GM12878 (cell line): ENCODE results near the gene APLN. TPM values are rescaled to one million over a fixed set of nuclear protein-coding genes. Genes with fewer than 3 reads are reported as not detected.

Source experiments
- ATAC-seq: fragments of 200-7000 bp; cut with Tn5 transposase; 3 replicates; pipeline ENCODE4 v1.9.1; 2020; ENCODE audit warnings: mild to moderate bottlenecking, moderate library complexity
- BruUV-seq: library from RNA; stranded (reverse); fragments of 400-500 nt; replicated peaks from 2 replicates; lab custom pipeline; 2021; lab: Mats Ljungman, UMichigan
- CTCF ChIA-PET: fragments of 300-600 bp; sonication (Branson Sonifier 250); formaldehyde crosslinking; extraction: SDS; loops from one replicate; lab custom pipeline; 2021; ENCODE audit warnings: inconsistent platforms; lab: Yijun Ruan, JAX
- POLR2A ChIA-PET: fragments of 350-600 bp; formaldehyde crosslinking; extraction: SDS; loops from one replicate; lab custom pipeline; 2021; ENCODE audit warnings: inconsistent platforms; lab: Charles Lee
- RAD21 ChIA-PET: fragments of 300-600 bp; sonication (Branson Sonifier 250); formaldehyde crosslinking; loops from one replicate; lab custom pipeline; 2023; ENCODE audit warnings: antibody characterized with exemption; ENCODE audit not compliant: unreplicated experiment; lab: Charles Lee
- SMC1A ChIA-PET: fragments of 300-600 bp; sonication (Branson Sonifier 250); formaldehyde crosslinking; loops from one replicate; lab custom pipeline; 2023; ENCODE audit not compliant: unreplicated experiment, uncharacterized antibody; lab: Charles Lee
- DNase-seq: peaks from one replicate; pipeline ENCODE4 v3.0.0-alpha.2; 2011; ENCODE audit warnings: low read depth, low spot score
- FAIRE-seq: peaks from 3 replicates; lab custom pipeline; 2011; peaks lifted over from hg19 to GRCh38; lab: Jason Lieb, UNC
- H2AFZ ChIP-seq: 2 replicates; pipeline ENCODE4 v1.6.0; 2011; ENCODE audit warnings: low read depth, low read length, control low read depth; ENCODE audit not compliant: control insufficient read depth
- H3K27ac ChIP-seq: 2 replicates; pipeline ENCODE4 v1.5.1; 2011; ENCODE audit warnings: control low read depth; ENCODE audit not compliant: control insufficient read depth, insufficient read depth
- H3K27me3 ChIP-seq, 2 experiments: replicated peaks in 1 of 2; 2 replicates each; pipeline versions ENCODE4 v1.6.0 to v1.6.1; 2011; ENCODE audit warnings: low read length in 1 of 2; ENCODE audit not compliant: control insufficient read depth in 2 of 2, insufficient read depth in 2 of 2
- H3K36me3 ChIP-seq, 2 experiments: 2 replicates each; pipeline ENCODE4 v1.5.1; 2011; ENCODE audit warnings: low read length in 1 of 2; ENCODE audit not compliant: control insufficient read depth in 2 of 2, insufficient read depth in 2 of 2
- H3K4me1 ChIP-seq: 2 replicates; pipeline ENCODE4 v1.6.1; 2011; ENCODE audit warnings: mild to moderate bottlenecking, low read length, moderate library complexity, mixed read lengths; ENCODE audit not compliant: control insufficient read depth, insufficient read depth
- H3K4me2 ChIP-seq: 2 replicates; pipeline ENCODE4 v1.6.0; 2011; ENCODE audit warnings: control low read depth; ENCODE audit not compliant: control insufficient read depth, insufficient read depth
- H3K4me3 ChIP-seq: fragments of 200-600 bp; sonication (generic); 2 replicates; pipeline ENCODE4 v1.5.1; 2016
- H3K79me2 ChIP-seq: 2 replicates; pipeline ENCODE4 v1.6.0; 2011; ENCODE audit warnings: low read length; ENCODE audit not compliant: control insufficient read depth, insufficient read depth
- H3K9ac ChIP-seq: 2 replicates; pipeline ENCODE4 v1.8.0; 2011; ENCODE audit warnings: low read length, control low read depth, mixed read lengths; ENCODE audit not compliant: control insufficient read depth, insufficient read depth
- H3K9me3 ChIP-seq: replicated peaks from 3 replicates; pipeline ENCODE4 v1.5.1; 2011; ENCODE audit warnings: mild to moderate bottlenecking, low read length; ENCODE audit not compliant: control insufficient read depth, insufficient read depth
- H4K20me1 ChIP-seq: 2 replicates; pipeline ENCODE4 v1.6.0; 2011; ENCODE audit not compliant: control insufficient read depth, insufficient read depth
- BMI1 ChIP-seq: fragments of 450-650 bp; IDR thresholded peaks from 2 replicates; pipeline ENCODE4 v1.6.1; 2016; ENCODE audit warnings: mild to moderate bottlenecking, moderate library complexity, borderline replicate concordance
- CHD2 ChIP-seq: IDR thresholded peaks from 2 replicates; pipeline ENCODE4 v1.6.1; 2011; ENCODE audit warnings: low read depth, low read length, improper control_type of control experiment, borderline replicate concordance
- CREB1 ChIP-seq: IDR thresholded peaks from 2 replicates; pipeline ENCODE4 v1.6.1; 2012; ENCODE audit warnings: low read depth, mild to moderate bottlenecking, inconsistent platforms
- IRF4 ChIP-seq: IDR thresholded peaks from 2 replicates; pipeline ENCODE4 v1.6.1; 2011; ENCODE audit warnings: low read depth, low read length
- KAT2A ChIP-seq: conservative IDR thresholded peaks from 2 replicates; pipeline ENCODE4 v1.6.1; 2011; ENCODE audit warnings: low read depth, low read length; ENCODE audit not compliant: control insufficient read depth
- KDM1A ChIP-seq: fragments of 200-600 bp; sonication (generic); IDR thresholded peaks from 2 replicates; pipeline ENCODE4 v1.6.1; 2016; ENCODE audit warnings: borderline replicate concordance
- KLF5 ChIP-seq: fragments of 450-650 bp; IDR thresholded peaks from 2 replicates; pipeline ENCODE4 v1.6.1; 2014; ENCODE audit warnings: mild to moderate bottlenecking; ENCODE audit not compliant: partially characterized antibody
- NBN ChIP-seq: fragments of 450-650 bp; IDR thresholded peaks from 2 replicates; pipeline ENCODE4 v1.6.1; 2016
- RCOR1 ChIP-seq: conservative IDR thresholded peaks from 2 replicates; pipeline ENCODE4 v1.6.1; 2012; ENCODE audit warnings: low read depth, low read length, improper control_type of control experiment
- SMC3 ChIP-seq: IDR thresholded peaks from 2 replicates; pipeline ENCODE4 v1.6.1; 2011; ENCODE audit warnings: low read length, improper control_type of control experiment, borderline replicate concordance
- TCF7 ChIP-seq: IDR thresholded peaks from 2 replicates; pipeline ENCODE4 v1.6.1; 2014; ENCODE audit warnings: antibody characterized with exemption, borderline replicate concordance
- WGBS: methylation state at CpG from one replicate; pipeline ENCODE4 v1.1.6; 2016; ENCODE audit warnings: low lambda C conversion rate; ENCODE audit not compliant: insufficient replicate concordance, insufficient coverage; ENCODE audit errors: missing lambda C conversion rate; 5-methylcytosine and 5-hydroxymethylcytosine counted together
- in situ Hi-C: fragments of 300-500 bp; cut with MboI; formaldehyde crosslinking; loops from 9 replicates; pipeline ENCODE4 v1.14.3; 2018; ENCODE audit warnings: mixed read lengths
- intact Hi-C: fragments of 100-400 bp; cut with micrococcal nuclease; formaldehyde crosslinking; loops from one replicate; pipeline ENCODE4 v1.14.2; 2022; ENCODE audit not compliant: unreplicated experiment
- polyA plus RNA-seq, 11 experiments: library from polyadenylated mRNA; depleted of rRNA in 4 of 11; unstranded in 6 of 11; stranded (reverse) in 5 of 11; fragments of >200 nt; fragmentation: Nextera tagmentation in 4 of 11; fragmentation: Illumina TruSeq in 1 of 11; extraction: Ambion mirVana in 4 of 11; extraction: Trizol in 1 of 11; gene quantifications; 1 replicate in 1 of 11; 2 replicates in 10 of 11; pipeline versions ENCODE4 v1.2.1 to v1.2.3, GENCODE V29; 2011 to 2016; ENCODE audit warnings: inconsistent platforms in 2 of 11, missing spikeins in 2 of 11, low read depth in 1 of 11
- total RNA-seq, 4 experiments: library from RNA; depleted of rRNA in 3 of 4; stranded (reverse); fragments of >200 nt in 3 of 4; fragmentation: Illumina TruSeq in 1 of 4; extraction: Trizol in 1 of 4; gene quantifications; 2 replicates each; pipeline versions ENCODE4 v1.2.1 to v1.2.3, GENCODE V29; 2013 to 2021
- TF ChIP-seq, protein P1 (sequence below): fragments of 450-650 bp; formaldehyde crosslinking; IDR thresholded peaks from 2 replicates; pipeline ENCODE4 v1.4.0; 2020; ENCODE audit warnings: mild to moderate bottlenecking, moderate library complexity
- TF ChIP-seq, protein P2 (sequence below): fragments of 450-650 bp; IDR thresholded peaks from 2 replicates; pipeline ENCODE4 v1.6.1; 2017; ENCODE audit warnings: mild to moderate bottlenecking, moderate library complexity

The APLN gene
- total and polyA plus RNA-seq, 10 of the 15 experiments (the other 5 are each of a cell fraction or from before 2014, with no cell fraction given): 0.31 TPM; not detected in 9

DNA sequence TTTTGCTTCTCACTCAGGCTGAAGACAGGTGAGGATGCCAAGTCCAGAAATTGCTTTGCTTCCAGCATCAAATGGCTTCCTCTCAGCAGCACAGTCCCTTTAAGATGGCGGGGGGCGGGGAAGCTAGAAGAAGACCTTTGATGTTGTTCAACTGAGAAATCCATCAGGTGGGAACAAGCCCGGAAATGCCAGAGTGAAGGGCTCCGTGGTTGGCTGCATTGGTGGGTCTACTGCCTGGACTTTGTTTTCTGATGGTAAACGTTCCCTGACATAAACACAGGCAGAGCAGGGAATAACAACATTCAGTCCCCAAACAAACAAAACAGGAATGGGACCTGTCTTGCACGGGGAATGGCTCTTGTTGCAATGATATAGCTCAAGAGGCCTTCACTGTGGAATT, 37.3 kb downstream of the APLN start (continued):
- TF ChIP-seq TCF7 (no peak), SMC3 (no peak), CREB1 (no peak), NBN (no peak)

DNA sequence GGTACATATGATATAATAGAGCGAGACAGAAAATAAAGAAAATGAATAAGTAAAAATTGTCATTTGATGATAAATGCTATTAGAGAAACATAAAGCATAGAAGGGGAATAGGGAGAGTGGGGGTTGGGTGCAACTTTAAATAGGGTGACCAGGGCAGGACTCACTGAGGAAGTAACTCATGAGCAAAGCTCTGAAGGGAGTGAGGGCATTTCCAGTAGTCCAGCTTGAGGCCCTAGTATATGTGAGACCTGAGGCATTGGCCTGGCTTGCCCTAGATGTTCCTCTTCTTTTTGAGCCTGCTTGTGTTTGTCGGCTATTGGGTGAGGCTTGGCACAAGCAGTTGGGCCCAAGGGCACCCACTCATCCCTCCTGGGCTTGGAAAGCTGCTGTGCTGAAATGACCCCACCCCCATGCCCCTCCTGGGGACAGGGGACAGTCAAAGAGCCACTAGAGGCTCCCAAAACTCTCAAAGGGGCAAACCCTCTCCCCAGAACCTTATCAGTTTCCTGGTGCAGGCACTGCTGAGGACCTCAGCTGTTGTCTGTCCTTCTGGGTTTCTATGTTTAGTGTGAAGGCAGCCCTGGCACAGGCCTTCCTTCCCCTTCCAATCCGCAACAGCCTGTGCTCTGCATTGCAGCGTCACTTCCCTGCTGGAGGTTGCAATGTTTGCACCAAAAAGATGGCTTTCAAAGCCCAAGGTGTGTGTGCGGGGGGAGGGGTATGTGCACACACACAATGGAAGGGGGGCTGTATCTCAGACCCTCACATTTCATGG, 40.1 kb downstream of the APLN start:
- H3K79me2 ChIP-seq: no peaks in the 10 kb centered on the region
- ChIA-PET POLR2A (no interaction called here), SMC1A (no interaction called here), RAD21 (no interaction called here), CTCF (interaction anchor here (0.8 to 1.3 kb wide), 2 partner anchors 9 to 13 kb away, joined by 3 read pairs; no protein-coding TSS in a partner anchor)
- ATAC-seq: no peak; the same call in 2 of the 3 replicates
- FAIRE-seq: no peak
- no peaks in the 10 kb centered on the region for H3K36me3 ChIP-seq
- no peaks in the 10 kb centered on the region; the same call in 1 of the 2 replicates for H4K20me1 ChIP-seq
- H3K4me1 ChIP-seq: no peaks in the 10 kb centered on the region
- in situ Hi-C loops: loop anchor here (25.0 kb wide), 2 partner anchors 448 to 573 kb away; no protein-coding TSS in a partner anchor
- H3K9me3 ChIP-seq: no peaks in the 10 kb centered on the region
- H3K4me2 ChIP-seq: no peak overlapping the region
- H3K4me3 ChIP-seq: no peak overlapping the region
- no peak overlapping the region for H3K9ac ChIP-seq
- H2AFZ ChIP-seq: no peak overlapping the region
- DNase-seq: no peak
- no TSS peak for BruUV-seq
- WGBS: 52% methylated on average over 5 of the region's 5 CpGs
- intact Hi-C loops: no loop called here
- H3K27me3 ChIP-seq: no peaks in the 10 kb centered on the region
- H3K27ac ChIP-seq: no peak overlapping the region
- TF ChIP-seq KLF5 (no peak), IRF4 (no peak), KAT2A (no peak), RCOR1 (no peak), CHD2 (no peak), BMI1 (no peak), KDM1A (no peak)
- TF ChIP-seq, protein P1, sequence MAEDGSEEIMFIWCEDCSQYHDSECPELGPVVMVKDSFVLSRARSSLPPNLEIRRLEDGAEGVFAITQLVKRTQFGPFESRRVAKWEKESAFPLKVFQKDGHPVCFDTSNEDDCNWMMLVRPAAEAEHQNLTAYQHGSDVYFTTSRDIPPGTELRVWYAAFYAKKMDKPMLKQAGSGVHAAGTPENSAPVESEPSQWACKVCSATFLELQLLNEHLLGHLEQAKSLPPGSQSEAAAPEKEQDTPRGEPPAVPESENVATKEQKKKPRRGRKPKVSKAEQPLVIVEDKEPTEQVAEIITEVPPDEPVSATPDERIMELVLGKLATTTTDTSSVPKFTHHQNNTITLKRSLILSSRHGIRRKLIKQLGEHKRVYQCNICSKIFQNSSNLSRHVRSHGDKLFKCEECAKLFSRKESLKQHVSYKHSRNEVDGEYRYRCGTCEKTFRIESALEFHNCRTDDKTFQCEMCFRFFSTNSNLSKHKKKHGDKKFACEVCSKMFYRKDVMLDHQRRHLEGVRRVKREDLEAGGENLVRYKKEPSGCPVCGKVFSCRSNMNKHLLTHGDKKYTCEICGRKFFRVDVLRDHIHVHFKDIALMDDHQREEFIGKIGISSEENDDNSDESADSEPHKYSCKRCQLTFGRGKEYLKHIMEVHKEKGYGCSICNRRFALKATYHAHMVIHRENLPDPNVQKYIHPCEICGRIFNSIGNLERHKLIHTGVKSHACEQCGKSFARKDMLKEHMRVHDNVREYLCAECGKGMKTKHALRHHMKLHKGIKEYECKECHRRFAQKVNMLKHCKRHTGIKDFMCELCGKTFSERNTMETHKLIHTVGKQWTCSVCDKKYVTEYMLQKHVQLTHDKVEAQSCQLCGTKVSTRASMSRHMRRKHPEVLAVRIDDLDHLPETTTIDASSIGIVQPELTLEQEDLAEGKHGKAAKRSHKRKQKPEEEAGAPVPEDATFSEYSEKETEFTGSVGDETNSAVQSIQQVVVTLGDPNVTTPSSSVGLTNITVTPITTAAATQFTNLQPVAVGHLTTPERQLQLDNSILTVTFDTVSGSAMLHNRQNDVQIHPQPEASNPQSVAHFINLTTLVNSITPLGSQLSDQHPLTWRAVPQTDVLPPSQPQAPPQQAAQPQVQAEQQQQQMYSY (CRISPR knock-in tag): no peak
- TF ChIP-seq, protein P2, sequence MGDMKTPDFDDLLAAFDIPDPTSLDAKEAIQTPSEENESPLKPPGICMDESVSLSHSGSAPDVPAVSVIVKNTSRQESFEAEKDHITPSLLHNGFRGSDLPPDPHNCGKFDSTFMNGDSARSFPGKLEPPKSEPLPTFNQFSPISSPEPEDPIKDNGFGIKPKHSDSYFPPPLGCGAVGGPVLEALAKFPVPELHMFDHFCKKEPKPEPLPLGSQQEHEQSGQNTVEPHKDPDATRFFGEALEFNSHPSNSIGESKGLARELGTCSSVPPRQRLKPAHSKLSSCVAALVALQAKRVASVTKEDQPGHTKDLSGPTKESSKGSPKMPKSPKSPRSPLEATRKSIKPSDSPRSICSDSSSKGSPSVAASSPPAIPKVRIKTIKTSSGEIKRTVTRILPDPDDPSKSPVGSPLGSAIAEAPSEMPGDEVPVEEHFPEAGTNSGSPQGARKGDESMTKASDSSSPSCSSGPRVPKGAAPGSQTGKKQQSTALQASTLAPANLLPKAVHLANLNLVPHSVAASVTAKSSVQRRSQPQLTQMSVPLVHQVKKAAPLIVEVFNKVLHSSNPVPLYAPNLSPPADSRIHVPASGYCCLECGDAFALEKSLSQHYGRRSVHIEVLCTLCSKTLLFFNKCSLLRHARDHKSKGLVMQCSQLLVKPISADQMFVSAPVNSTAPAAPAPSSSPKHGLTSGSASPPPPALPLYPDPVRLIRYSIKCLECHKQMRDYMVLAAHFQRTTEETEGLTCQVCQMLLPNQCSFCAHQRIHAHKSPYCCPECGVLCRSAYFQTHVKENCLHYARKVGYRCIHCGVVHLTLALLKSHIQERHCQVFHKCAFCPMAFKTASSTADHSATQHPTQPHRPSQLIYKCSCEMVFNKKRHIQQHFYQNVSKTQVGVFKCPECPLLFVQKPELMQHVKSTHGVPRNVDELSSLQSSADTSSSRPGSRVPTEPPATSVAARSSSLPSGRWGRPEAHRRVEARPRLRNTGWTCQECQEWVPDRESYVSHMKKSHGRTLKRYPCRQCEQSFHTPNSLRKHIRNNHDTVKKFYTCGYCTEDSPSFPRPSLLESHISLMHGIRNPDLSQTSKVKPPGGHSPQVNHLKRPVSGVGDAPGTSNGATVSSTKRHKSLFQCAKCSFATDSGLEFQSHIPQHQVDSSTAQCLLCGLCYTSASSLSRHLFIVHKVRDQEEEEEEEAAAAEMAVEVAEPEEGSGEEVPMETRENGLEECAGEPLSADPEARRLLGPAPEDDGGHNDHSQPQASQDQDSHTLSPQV: no peak
